GM12878 (cell line): Measurements from ENCODE around the gene MED1. TPM values are rescaled to one million over a fixed set of nuclear protein-coding genes. Genes with fewer than 3 reads are reported as not detected.

Source experiments
- BCL11A ChIP-seq: IDR thresholded peaks from 2 replicates; pipeline ENCODE4 v1.6.1; 2011; ENCODE audit warnings: low read depth, low read length
- CBX3 ChIP-seq: fragments of 200-600 bp; sonication (generic); IDR thresholded peaks from 2 replicates; pipeline ENCODE4 v1.6.1; 2016; ENCODE audit warnings: low read depth, borderline replicate concordance
- CHD2 ChIP-seq: IDR thresholded peaks from 2 replicates; pipeline ENCODE4 v1.6.1; 2011; ENCODE audit warnings: low read depth, low read length, improper control_type of control experiment, borderline replicate concordance
- CHD4 ChIP-seq: fragments of 200-600 bp; sonication (generic); IDR thresholded peaks from 2 replicates; pipeline ENCODE4 v1.6.1; 2016; ENCODE audit warnings: mild to moderate bottlenecking
- FOXK2 ChIP-seq: fragments of 450-650 bp; IDR thresholded peaks from 2 replicates; pipeline ENCODE4 v1.6.1; 2017; ENCODE audit warnings: mild to moderate bottlenecking, moderate library complexity
- IRF5 ChIP-seq: fragments of 450-650 bp; IDR thresholded peaks from 2 replicates; pipeline ENCODE4 v1.6.1; 2017; ENCODE audit warnings: borderline replicate concordance
- JUND ChIP-seq: IDR thresholded peaks from 2 replicates; pipeline ENCODE4 v1.6.1; 2012; ENCODE audit warnings: low read depth, mild to moderate bottlenecking, low read length, improper control_type of control experiment, moderate library complexity
- KDM1A ChIP-seq: fragments of 200-600 bp; sonication (generic); IDR thresholded peaks from 2 replicates; pipeline ENCODE4 v1.6.1; 2016; ENCODE audit warnings: borderline replicate concordance
- KLF5 ChIP-seq: fragments of 450-650 bp; IDR thresholded peaks from 2 replicates; pipeline ENCODE4 v1.6.1; 2014; ENCODE audit warnings: mild to moderate bottlenecking; ENCODE audit not compliant: partially characterized antibody
- MTA3 ChIP-seq: IDR thresholded peaks from 2 replicates; pipeline ENCODE4 v1.6.1; 2012; ENCODE audit warnings: low read length, inconsistent platforms, borderline replicate concordance
- NBN ChIP-seq: fragments of 450-650 bp; IDR thresholded peaks from 2 replicates; pipeline ENCODE4 v1.6.1; 2016
- PAX8 ChIP-seq: fragments of 450-650 bp; IDR thresholded peaks from 2 replicates; pipeline ENCODE4 v1.6.1; 2017; ENCODE audit warnings: mild to moderate bottlenecking, moderate library complexity
- PBX3 ChIP-seq: IDR thresholded peaks from 2 replicates; pipeline ENCODE4 v1.6.1; 2011; ENCODE audit warnings: mild to moderate bottlenecking, low read depth, low read length, moderate library complexity; ENCODE audit not compliant: insufficient replicate concordance
- RFX5 ChIP-seq: IDR thresholded peaks from 2 replicates; pipeline ENCODE4 v1.6.1; 2011; ENCODE audit warnings: low read depth, low read length, improper control_type of control experiment
- SMAD5 ChIP-seq: IDR thresholded peaks from 2 replicates; pipeline ENCODE4 v1.6.1; 2016; ENCODE audit warnings: antibody characterized with exemption, low read depth
- SREBF2 ChIP-seq: IDR thresholded peaks from 2 replicates; pipeline ENCODE4 v1.6.1; 2012; ENCODE audit warnings: mild to moderate bottlenecking, low read length
- TCF7 ChIP-seq: IDR thresholded peaks from 2 replicates; pipeline ENCODE4 v1.6.1; 2014; ENCODE audit warnings: antibody characterized with exemption, borderline replicate concordance
- ZBTB4 ChIP-seq: fragments of 450-650 bp; formaldehyde crosslinking; IDR thresholded peaks from 2 replicates; pipeline ENCODE4 v1.4.0; 2022; ENCODE audit warnings: mild to moderate bottlenecking, moderate library complexity
- ZNF207 ChIP-seq: fragments of 450-650 bp; IDR thresholded peaks from 2 replicates; pipeline ENCODE4 v1.6.1; 2014; ENCODE audit warnings: antibody characterized with exemption, mild to moderate bottlenecking, borderline replicate concordance
- ZNF217 ChIP-seq: fragments of 450-650 bp; IDR thresholded peaks from 2 replicates; pipeline ENCODE4 v1.6.1; 2017; ENCODE audit warnings: antibody characterized with exemption, mild to moderate bottlenecking
- ZNF24 ChIP-seq: fragments of 450-650 bp; IDR thresholded peaks from 2 replicates; pipeline ENCODE4 v1.6.1; 2017; ENCODE audit warnings: antibody characterized with exemption, mild to moderate bottlenecking
- ZNF274 ChIP-seq: IDR thresholded peaks from one replicate; pipeline ENCODE4 v1.8.0; 2011; ENCODE audit not compliant: insufficient read length, insufficient read depth
- ZNF592 ChIP-seq: fragments of 450-650 bp; IDR thresholded peaks from 2 replicates; pipeline ENCODE4 v1.6.1; 2017; ENCODE audit warnings: mild to moderate bottlenecking, moderate library complexity
- polyA plus RNA-seq, 11 experiments: library from polyadenylated mRNA; depleted of rRNA in 4 of 11; unstranded in 6 of 11; stranded (reverse) in 5 of 11; fragments of >200 nt; fragmentation: Nextera tagmentation in 4 of 11; fragmentation: Illumina TruSeq in 1 of 11; extraction: Ambion mirVana in 4 of 11; extraction: Trizol in 1 of 11; gene quantifications; 1 replicate in 1 of 11; 2 replicates in 10 of 11; pipeline versions ENCODE4 v1.2.1 to v1.2.3, GENCODE V29; 2011 to 2016; ENCODE audit warnings: inconsistent platforms in 2 of 11, missing spikeins in 2 of 11, low read depth in 1 of 11
- total RNA-seq, 4 experiments: library from RNA; depleted of rRNA in 3 of 4; stranded (reverse); fragments of >200 nt in 3 of 4; fragmentation: Illumina TruSeq in 1 of 4; extraction: Trizol in 1 of 4; gene quantifications; 2 replicates each; pipeline versions ENCODE4 v1.2.1 to v1.2.3, GENCODE V29; 2013 to 2021

The MED1 gene
- total and polyA plus RNA-seq, 10 of the 15 experiments (the other 5 are each of a cell fraction or from before 2014, with no cell fraction given): 8.7 to 50.1 (median 30.1) TPM

GRCh38 chr17:39401412-39402243 is 49.4 kb downstream of the MED1 start, which contains the start of gene FBXL20 (continued):
- no peak for TF ChIP-seq ZNF592
- no peak for TF ChIP-seq ZNF274
- no peak for TF ChIP-seq ZBTB4 (CRISPR knock-in tag)
- no peak for TF ChIP-seq IRF5
- TF ChIP-seq MTA3: no peak
- no peak; the same call in 1 of the 2 replicates for TF ChIP-seq ZNF207
- TF ChIP-seq SMAD5: no peak
- TF ChIP-seq CHD2: peak; percentile 94
- no peak for TF ChIP-seq RFX5
- TF ChIP-seq FOXK2: no peak
- no peak for TF ChIP-seq PAX8
- no peak for TF ChIP-seq BCL11A
- TF ChIP-seq ZNF24: no peak
- no peak for TF ChIP-seq KLF5
- peak; percentile 45; the same call in 1 of the 2 replicates for TF ChIP-seq ZNF217
- peak; percentile 39; the same call in 1 of the 2 replicates for TF ChIP-seq NBN
- TF ChIP-seq KDM1A: no peak
- TF ChIP-seq JUND: no peak
- TF ChIP-seq CHD4: no peak
- TF ChIP-seq SREBF2: no peak
- TF ChIP-seq TCF7: no peak
- TF ChIP-seq PBX3: peak; percentile 84
- TF ChIP-seq CBX3: no peak
